Dedifferentiated amniotic fluid mesenchymal stem cell (primary cell): ENCODE measurements around the gene PSD4.
A peak's percentile ranks its signal among the peaks of the same experiment; 100 is the strongest.

Experiments used
- DNase-seq: peaks from one replicate; pipeline ENCODE4 v3.0.0-alpha.2; 2016; ENCODE audit errors: extremely low spot score

Gene PSD4

DNA sequence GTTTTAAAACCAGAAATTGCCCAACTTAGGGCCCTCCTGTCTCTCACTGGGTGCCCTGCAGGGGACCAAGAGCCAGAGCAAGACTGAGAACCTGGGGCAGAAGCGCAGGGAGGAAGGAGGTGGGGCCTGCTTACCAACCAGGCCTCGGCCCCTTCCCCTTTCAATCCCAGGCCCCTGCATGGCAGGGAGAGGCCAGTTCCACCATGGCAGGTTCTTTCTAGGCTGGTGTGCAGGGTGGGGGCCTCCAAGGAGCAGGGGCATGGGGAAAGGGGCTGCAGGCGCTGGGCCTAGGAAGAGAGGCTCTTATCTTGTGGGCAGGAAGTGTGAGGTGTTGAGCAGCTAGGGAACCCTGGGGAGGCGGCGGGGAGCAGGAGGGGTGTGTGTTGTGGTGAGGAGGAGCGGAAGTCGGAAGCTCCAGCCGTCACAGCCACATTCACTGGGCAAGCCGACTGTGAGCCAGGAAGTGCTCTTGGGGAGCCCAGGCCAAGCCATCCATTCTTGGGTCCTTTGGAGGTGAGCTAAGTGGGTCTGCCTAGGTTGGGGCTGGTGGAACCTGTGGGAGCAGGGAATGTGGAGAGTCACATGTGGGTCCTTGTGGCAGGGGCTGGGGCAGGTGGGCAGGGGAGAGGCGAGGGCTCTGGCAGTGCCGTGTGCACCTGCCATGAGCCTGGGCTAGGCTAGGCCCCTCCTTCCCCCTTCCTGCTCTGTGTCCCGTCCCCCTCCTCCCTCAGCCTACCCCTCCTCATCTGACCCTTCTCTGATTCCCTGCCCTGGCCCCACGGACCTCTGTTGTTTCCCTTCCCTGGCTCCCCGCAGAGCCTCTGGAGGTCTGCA, at the start of gene PSD4:
Gene PSD4, plus strand, starts transcription at position 430 of the 834 bp plus-strand sequence. CDS start 8,486 bp downstream, outside the sequence.
- no peak for DNase-seq

GRCh38 chr2:113124181-113124961, 49.4 kb upstream of the PSD4 start:
- DNase-seq: no peak

DNA sequence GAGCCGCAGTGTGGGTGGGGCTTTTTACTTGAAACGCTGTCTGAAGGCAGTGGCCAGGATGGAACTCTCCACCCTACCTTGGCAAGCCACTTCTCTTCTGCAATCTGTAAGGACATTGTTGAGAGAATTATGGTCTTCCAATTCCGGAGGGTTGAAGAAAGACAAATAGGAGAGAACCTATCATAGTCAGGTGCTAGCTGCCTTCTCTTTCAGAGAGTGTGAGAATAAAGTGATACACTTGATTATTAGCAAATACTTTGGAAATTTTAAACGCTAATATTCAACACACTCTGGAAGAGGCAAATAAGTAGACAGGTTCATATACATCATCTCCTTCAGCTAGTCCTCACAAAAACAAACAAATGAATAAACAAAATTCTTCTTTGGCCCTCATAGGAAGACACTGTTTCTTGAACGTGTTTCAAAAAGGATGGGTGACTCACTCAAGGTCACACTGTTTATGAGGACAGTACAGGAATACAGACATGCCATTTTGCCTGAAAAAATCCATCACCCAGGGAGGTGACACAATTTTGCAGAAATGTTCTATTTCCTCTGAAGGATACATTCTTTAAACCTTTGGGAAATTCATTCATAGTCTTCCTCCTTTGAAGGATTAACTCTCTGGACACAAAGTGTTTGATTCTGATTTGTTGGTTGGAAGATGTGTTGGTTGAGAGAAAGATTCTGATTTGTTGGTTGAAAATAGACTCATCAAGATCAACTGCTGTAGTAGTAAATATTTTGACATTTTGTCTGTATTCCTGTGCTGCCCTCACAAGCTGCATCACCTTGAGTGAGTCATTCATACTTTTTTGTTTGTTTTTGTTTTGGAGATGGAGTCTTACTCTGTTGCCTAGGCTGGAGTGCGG, 48.6 kb upstream of the PSD4 start:
- no peak for DNase-seq

- DNase-seq: no peak
These were observed 46.7 kb upstream of the PSD4 start, which contains the start of gene IL1RN for GRCh38 chr2:113126845-113127645. Gene IL1RN (plus strand): TSS chr2:113127598. CDS start chr2:113127625, 27 bp downstream.

- DNase-seq: no peak
These were observed 45.9 kb upstream of the PSD4 start for GRCh38 chr2:113127646-113128570.

GRCh38 chr2:113129519-113130078, 44.2 kb upstream of the PSD4 start:
- DNase-seq: no peak

DNA sequence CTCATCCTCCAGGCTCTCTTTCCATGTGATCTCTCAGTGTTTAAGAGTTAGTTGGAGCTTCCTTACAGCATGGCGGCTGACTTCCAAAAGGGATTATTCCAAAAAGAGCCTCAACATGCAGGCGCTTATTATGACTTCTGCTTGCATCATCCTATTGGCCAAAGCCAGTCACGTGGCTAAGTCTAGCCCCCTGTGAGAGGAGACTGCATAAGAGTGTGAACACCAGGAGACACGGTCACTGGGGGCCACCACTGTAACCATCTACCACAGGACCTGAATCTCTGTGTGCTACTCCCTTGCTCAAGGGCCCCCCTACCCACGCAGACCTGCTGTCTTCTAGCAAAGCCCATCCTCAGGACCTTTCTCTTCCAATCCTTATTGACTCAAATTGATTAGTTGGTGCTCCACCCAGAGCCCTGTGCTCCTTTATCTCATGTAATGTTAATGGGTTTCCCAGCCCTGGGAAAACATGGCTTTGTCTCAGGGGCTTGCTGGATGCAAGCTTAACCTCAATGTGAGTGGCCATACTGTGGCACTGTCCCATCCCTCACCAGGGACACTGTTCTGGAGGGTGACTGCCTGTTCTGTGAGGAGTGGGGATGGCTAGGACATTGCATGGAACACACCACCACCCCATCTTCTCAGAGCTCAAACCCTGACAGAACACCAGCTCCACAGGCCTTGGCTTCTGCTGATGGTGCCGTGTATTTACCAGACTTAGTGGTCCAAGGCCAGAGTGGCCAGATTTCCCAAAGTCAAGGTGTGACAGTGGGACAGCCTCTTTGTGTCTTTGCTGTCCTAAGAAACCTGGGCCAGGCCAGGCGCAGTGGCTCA, 42.2 kb upstream of the PSD4 start:
- no peak for DNase-seq

DNA sequence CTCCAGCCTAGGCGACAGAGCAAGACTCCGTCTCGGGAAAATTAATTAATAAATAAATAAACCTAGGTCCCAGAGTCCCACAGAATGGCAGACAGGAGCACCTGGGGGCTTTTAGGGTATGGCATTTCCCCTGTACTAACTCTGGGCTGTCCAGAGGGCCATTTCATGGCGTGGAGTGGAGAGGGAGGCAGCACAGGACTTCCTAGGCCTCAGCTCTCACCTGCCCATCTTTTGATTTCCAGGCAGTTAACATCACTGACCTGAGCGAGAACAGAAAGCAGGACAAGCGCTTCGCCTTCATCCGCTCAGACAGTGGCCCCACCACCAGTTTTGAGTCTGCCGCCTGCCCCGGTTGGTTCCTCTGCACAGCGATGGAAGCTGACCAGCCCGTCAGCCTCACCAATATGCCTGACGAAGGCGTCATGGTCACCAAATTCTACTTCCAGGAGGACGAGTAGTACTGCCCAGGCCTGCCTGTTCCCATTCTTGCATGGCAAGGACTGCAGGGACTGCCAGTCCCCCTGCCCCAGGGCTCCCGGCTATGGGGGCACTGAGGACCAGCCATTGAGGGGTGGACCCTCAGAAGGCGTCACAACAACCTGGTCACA, 41.3 kb upstream of the PSD4 start:
- DNase-seq: no peak

- no peak for DNase-seq
These were observed 39.8 kb upstream of the PSD4 start for GRCh38 chr2:113133704-113134598.

DNA sequence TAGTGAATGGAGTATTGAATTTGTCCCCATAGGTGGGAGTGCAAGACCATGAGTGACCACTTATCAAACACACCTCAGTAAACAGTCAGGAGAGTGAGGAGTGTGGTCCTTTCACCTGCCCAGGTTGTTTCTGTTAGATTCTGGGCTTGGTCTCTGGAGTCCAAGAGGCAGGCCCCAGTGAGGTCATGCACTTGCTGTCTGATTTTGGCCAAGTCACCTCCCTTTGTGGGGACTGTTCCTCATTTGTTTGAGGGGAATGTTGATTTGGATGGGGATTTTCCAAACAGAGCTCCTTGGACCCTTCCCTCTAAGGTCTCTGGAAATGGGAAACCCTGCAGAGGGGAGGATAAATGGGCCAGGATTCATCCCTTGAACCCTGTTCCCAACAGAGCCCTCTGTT, 39.1 kb upstream of the PSD4 start:
- DNase-seq: no peak

GRCh38 chr2:113135317-113135716, 38.5 kb upstream of the PSD4 start:
- no peak for DNase-seq

GRCh38 chr2:113136828-113137775, 36.7 kb upstream of the PSD4 start:
- DNase-seq: peak; percentile 51

DNA sequence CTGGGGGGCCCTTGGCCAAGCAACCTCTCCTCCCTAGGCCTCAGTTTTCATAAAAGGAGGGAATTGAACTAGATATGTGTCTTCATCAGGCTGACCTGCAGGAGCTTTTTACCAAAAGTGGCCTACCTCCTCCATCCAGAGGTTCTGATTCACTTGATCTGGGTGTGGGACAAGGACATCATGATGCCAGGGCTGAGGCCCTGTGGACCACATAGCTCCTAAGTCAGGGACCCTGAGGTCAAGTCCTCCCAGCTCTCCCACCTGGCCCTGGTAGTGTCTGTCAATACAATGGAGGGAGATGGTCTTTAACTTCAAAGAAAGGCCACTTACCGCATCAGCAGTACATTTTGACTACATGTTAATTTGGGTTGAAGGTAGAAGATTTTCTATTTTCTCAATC, 35.9 kb upstream of the PSD4 start:
- DNase-seq: no peak

DNA sequence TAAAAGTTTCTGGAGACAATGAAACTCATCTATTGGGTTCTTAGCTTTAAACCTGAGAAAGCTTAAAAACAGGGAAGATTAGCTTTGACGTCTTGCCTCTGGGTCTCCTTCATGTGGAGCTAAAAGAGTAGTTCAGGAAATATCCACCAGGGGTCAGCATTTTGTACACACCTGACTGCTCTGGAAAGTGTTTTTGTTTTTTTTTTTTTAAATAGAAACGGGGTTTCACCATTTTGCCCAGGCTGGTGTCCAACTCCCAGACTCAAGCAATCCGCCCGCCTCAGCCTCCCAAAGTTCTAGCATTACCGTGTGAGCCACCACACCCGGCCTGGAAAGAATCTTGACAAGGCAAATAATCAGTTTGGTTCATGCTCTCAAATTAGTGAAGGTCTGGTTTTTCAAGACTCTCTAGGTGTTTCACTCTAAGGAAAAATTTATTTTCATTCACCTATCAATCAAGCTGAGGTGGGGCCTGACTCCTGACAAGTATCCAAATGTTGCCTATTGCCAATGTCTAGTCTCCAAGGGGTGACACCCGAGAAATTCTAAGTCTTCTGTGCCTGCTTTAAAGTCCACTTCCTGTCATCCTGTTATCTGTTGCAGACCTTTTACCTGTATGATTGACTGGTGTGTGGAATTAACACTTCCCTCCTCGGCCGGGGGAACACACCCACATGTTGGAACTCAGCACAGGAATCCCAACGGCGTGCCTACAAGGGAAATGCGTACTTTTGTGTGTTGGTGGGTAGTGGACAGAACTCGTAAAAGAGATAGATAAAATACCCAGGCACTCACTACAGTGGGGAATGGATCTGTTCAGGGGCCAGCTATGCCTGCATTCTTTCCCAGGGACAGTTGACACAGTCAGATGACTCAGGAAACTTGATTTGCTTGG, 35.1 kb upstream of the PSD4 start:
- peak; percentile 72 for DNase-seq

- DNase-seq: no peak
These were observed 32.3 kb upstream of the PSD4 start for GRCh38 chr2:113141451-113141850.
